SK-N-SH (cell line): ENCODE data around the gene PLB1. TPM values are rescaled to one million over a fixed set of nuclear protein-coding genes. Genes with fewer than 3 reads are reported as not detected.

Experiments
- CTCF ChIA-PET: fragments of 300-600, 350-600 bp; formaldehyde crosslinking; extraction: SDS; loops from one replicate; lab custom pipeline; 2021; lab: Yijun Ruan, JAX
- POLR2A ChIA-PET: fragments of 350-600 bp; sonication (Branson Sonifier 250); formaldehyde crosslinking; extraction: SDS; loops from one replicate; lab custom pipeline; 2020; ENCODE audit warnings: antibody characterized with exemption, inconsistent platforms; lab: Yijun Ruan, JAX
- DNase-seq: peaks from one replicate; pipeline ENCODE4 v3.0.0; 2012
- H2AFZ ChIP-seq: fragments of 200-600 bp; sonication (generic); 2 replicates; pipeline ENCODE4 v1.8.1; 2016; ENCODE audit warnings: antibody characterized with exemption, mild to moderate bottlenecking, low read depth
- H3F3A ChIP-seq: fragments of 200-600 bp; sonication (generic); replicated peaks from 2 replicates; pipeline ENCODE3; 2016; ENCODE audit warnings: antibody characterized with exemption, mild to moderate bottlenecking; ENCODE audit not compliant: insufficient read depth
- H3K27ac ChIP-seq, 2 experiments: fragments of 200-500 bp in 1 of 2; fragments of 200-600 bp in 1 of 2; sonication (Bioruptor generic) in 1 of 2; sonication (generic), shearing (Covaris generic) in 1 of 2; 2 replicates each; pipeline versions ENCODE4 v1.5.1 to v1.6.1; 2014 to 2016; ENCODE audit warnings: low read depth in 2 of 2, inconsistent platforms in 1 of 2, low read length in 1 of 2, mild to moderate bottlenecking in 1 of 2, mixed read lengths in 1 of 2
- H3K27me3 ChIP-seq: fragments of 200-600 bp; sonication (generic), shearing (Covaris generic); 2 replicates; pipeline ENCODE4 v1.6.1; 2016; ENCODE audit warnings: mixed run types; ENCODE audit not compliant: insufficient read depth
- H3K36me3 ChIP-seq, 2 experiments: fragments of 200-500 bp in 1 of 2; fragments of 200-600 bp in 1 of 2; sonication (Bioruptor generic) in 1 of 2; sonication (generic) in 1 of 2; replicated peaks in 1 of 2; 2 replicates each; pipeline versions ENCODE3 to v1.5.1; 2014 to 2016; ENCODE audit warnings: low read length in 1 of 2, mild to moderate bottlenecking in 1 of 2; ENCODE audit not compliant: insufficient read depth in 2 of 2, control insufficient read depth in 1 of 2
- H3K4me1 ChIP-seq, 2 experiments: fragments of 200-500 bp in 1 of 2; fragments of 200-600 bp in 1 of 2; sonication (Bioruptor generic) in 1 of 2; sonication (generic), shearing (Covaris generic) in 1 of 2; 2 replicates each; pipeline versions ENCODE4 v1.5.1 to v1.6.1; 2014 to 2016; ENCODE audit warnings: low read depth in 1 of 2, low read length in 1 of 2, mixed run types in 1 of 2; ENCODE audit not compliant: insufficient read depth in 2 of 2, control insufficient read depth in 1 of 2
- H3K4me2 ChIP-seq: fragments of 200-600 bp; sonication (generic), shearing (Covaris generic); 2 replicates; pipeline ENCODE4 v1.6.1; 2017; ENCODE audit warnings: mixed run types
- H3K4me3 ChIP-seq, 2 experiments: fragments of 200-500 bp in 1 of 2; fragments of 200-600 bp in 1 of 2; sonication (Bioruptor generic) in 1 of 2; sonication (generic), shearing (Covaris generic) in 1 of 2; 2 replicates each; pipeline versions ENCODE4 v1.5.1 to v1.8.1; 2014 to 2016; ENCODE audit warnings: low read depth in 2 of 2, inconsistent platforms in 1 of 2, low read length in 1 of 2, mild to moderate bottlenecking in 1 of 2, mixed read lengths in 1 of 2, moderate library complexity in 1 of 2
- H3K79me2 ChIP-seq: fragments of 200-600 bp; sonication (generic); 2 replicates; pipeline ENCODE4 v1.8.1; 2017; ENCODE audit warnings: mild to moderate bottlenecking; ENCODE audit not compliant: insufficient read depth
- H3K9ac ChIP-seq: fragments of 200-600 bp; sonication (generic); 2 replicates; pipeline ENCODE4 v1.6.1; 2017; ENCODE audit warnings: mixed run types
- H3K9me2 ChIP-seq: fragments of 200-600 bp; sonication (generic); 2 replicates; pipeline ENCODE4 v1.6.1; 2017; ENCODE audit warnings: mixed run types
- H3K9me3 ChIP-seq: fragments of 200-600 bp; sonication (generic); 2 replicates; pipeline ENCODE4 v1.6.1; 2017; ENCODE audit warnings: mixed run types, mild to moderate bottlenecking, moderate library complexity
- H4K20me1 ChIP-seq: fragments of 200-600 bp; sonication (generic); 2 replicates; pipeline ENCODE4 v1.6.1; 2017; ENCODE audit warnings: mild to moderate bottlenecking, mixed run types; ENCODE audit not compliant: insufficient read depth
- CHD2 ChIP-seq: fragments of 150-350 bp; IDR thresholded peaks from 2 replicates; pipeline ENCODE4 v1.6.1; 2018; ENCODE audit warnings: low read length; ENCODE audit not compliant: partially characterized antibody
- EZH2phosphoT487 ChIP-seq: fragments of 200-600 bp; sonication (generic); IDR thresholded peaks from 2 replicates; pipeline ENCODE4 v1.6.1; 2017; ENCODE audit warnings: low read depth, mixed run types, mild to moderate bottlenecking, antibody characterized with exemption, moderate library complexity, borderline replicate concordance
- FOXJ3 ChIP-seq: sonication (generic); formaldehyde crosslinking; IDR thresholded peaks from 2 replicates; pipeline ENCODE4 v1.5.1; 2020; ENCODE audit warnings: mild to moderate bottlenecking, missing genetic modification reagents
- GABPA ChIP-seq: IDR thresholded peaks from 2 replicates; pipeline ENCODE4 v1.4.0; 2012; ENCODE audit warnings: low read depth, mild to moderate bottlenecking
- GATA2 ChIP-seq: sonication (generic); formaldehyde crosslinking; IDR thresholded peaks from 2 replicates; pipeline ENCODE4 v1.5.0; 2020; ENCODE audit warnings: mild to moderate bottlenecking, missing genetic modification reagents
- JUND ChIP-seq: IDR thresholded peaks from 2 replicates; pipeline ENCODE4 v1.4.0; 2012
- MEF2A ChIP-seq: IDR thresholded peaks from 2 replicates; pipeline ENCODE4 v1.4.0; 2012; ENCODE audit warnings: low read depth, borderline replicate concordance
- POLR2AphosphoS5 ChIP-seq: IDR thresholded peaks from 2 replicates; pipeline ENCODE4 v1.6.1; 2012; ENCODE audit warnings: low read depth, low read length
- RAD21 ChIP-seq: IDR thresholded peaks from 2 replicates; pipeline ENCODE4 v1.6.1; 2012; ENCODE audit warnings: mild to moderate bottlenecking, low read length
- RCOR1 ChIP-seq: fragments of 150-350 bp; IDR thresholded peaks from 2 replicates; pipeline ENCODE4 v1.6.1; 2017; ENCODE audit warnings: antibody characterized with exemption, low read length
- SIN3A ChIP-seq: IDR thresholded peaks from 2 replicates; pipeline ENCODE4 v1.6.1; 2012; ENCODE audit warnings: low read depth, mild to moderate bottlenecking, low read length, moderate library complexity, borderline replicate concordance
- TAF1 ChIP-seq: IDR thresholded peaks from 2 replicates; pipeline ENCODE4 v1.6.1; 2012; ENCODE audit warnings: low read depth, mild to moderate bottlenecking, low read length, moderate library complexity, borderline replicate concordance
- TCF12 ChIP-seq: IDR thresholded peaks from 2 replicates; pipeline ENCODE4 v1.4.0; 2012
- TEAD4 ChIP-seq: IDR thresholded peaks from 2 replicates; pipeline ENCODE4 v1.4.0; 2012; ENCODE audit warnings: mild to moderate bottlenecking, borderline replicate concordance; ENCODE audit not compliant: insufficient read depth
- WGBS: methylation state at CpG from one replicate; pipeline ENCODE4 v1.1.6; 2017; ENCODE audit warnings: low lambda C conversion rate; 5-methylcytosine and 5-hydroxymethylcytosine counted together
- polyA plus RNA-seq, 3 experiments: library from polyadenylated mRNA; depleted of rRNA; stranded (reverse); fragments of >200 nt; gene quantifications; 2 replicates each; pipeline ENCODE4 v1.2.3, GENCODE V29; 2012
- TF ChIP-seq, protein P1 (sequence below): IDR thresholded peaks from 2 replicates; pipeline ENCODE4 v1.6.1; 2012; ENCODE audit warnings: mild to moderate bottlenecking, low read depth, low read length, moderate library complexity
- TF ChIP-seq, protein P2 (sequence below): fragments of 150-350 bp; IDR thresholded peaks from 2 replicates; pipeline ENCODE4 v1.6.1; 2016; ENCODE audit warnings: mild to moderate bottlenecking, low read depth, low read length

The PLB1 gene
- polyA plus RNA-seq, 1 of the 3 experiments (the other 2 are of a cell fraction) = 0.10 TPM

DNA sequence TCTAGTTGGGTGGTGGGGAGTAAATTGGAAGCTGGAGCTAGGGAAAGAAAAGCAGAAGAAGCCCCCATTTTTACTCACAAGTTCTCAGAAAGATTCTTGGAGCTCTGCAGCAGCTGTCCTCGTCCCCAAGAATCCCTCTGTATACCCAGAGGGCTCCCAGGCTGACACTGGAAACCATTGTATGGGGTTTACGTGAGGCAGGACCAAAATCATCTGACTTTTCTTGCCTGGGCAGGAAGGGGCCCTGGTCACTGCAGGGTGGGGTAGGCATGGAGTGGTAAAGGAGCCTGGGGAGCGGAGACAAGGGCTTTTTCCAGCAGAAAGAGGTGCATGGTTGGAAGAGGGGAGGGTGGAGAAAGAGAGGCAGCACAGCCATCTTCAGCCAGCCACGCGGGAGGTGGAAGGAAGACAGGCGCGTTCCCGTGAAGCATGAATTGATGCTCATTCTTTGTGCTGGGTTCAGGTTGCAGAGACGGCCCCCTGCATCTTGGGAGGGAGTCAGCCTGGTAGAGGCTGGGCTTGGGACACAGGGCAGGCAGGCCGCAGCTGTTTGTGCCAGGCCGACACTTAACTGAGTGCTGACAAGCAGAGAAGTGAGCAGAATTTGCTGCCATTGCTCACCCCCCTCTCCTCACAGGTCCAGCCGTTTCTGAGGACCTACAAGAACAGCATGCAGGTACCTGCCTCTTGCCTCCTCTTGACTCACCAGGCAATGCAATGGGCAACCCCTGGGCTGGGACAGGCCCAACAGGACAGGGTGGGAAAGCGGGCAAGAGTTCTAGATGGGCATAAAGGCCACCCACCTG, 94.8 kb downstream of the PLB1 start:
- Histone ChIP-seq H4K20me1 (no peaks in the 10 kb centered on the region), H2AFZ (no peak overlapping the region), H3F3A (peaks cover 5% of the 10 kb centered on the region), H3K9me3 (no peaks in the 10 kb centered on the region), H3K4me2 (no peak overlapping the region), H3K9ac (no peak overlapping the region), H3K4me3 (no peak overlapping the region), H3K9me2 (no peaks in the 10 kb centered on the region), H3K36me3 (no peaks in the 10 kb centered on the region), H3K79me2 (no peaks in the 10 kb centered on the region), H3K27ac (no peak overlapping the region), H3K4me1 (peaks cover 4 to 8% of the 10 kb centered on the region in 2 experiments; a peak in 2 of 4 replicates), H3K27me3 (no peaks in the 10 kb centered on the region)
- TF ChIP-seq RCOR1 (no peak), MEF2A (no peak), JUND (no peak), TCF12 (no peak)
- WGBS = 92% methylated on average over 13 of the region's 13 CpGs
- POLR2A ChIA-PET = interaction anchor here (0.6 kb wide), 1 partner anchor 161 kb away, joined by 3 read pairs; the partner anchor contains the start of gene PPP1CB
- CTCF ChIA-PET = interaction anchor here (1.0 to 1.8 kb wide), 3 partner anchors 12 to 24 kb away, joined by 3 to 7 read pairs (median 4); no protein-coding TSS in a partner anchor
- DNase-seq = no peak

DNA sequence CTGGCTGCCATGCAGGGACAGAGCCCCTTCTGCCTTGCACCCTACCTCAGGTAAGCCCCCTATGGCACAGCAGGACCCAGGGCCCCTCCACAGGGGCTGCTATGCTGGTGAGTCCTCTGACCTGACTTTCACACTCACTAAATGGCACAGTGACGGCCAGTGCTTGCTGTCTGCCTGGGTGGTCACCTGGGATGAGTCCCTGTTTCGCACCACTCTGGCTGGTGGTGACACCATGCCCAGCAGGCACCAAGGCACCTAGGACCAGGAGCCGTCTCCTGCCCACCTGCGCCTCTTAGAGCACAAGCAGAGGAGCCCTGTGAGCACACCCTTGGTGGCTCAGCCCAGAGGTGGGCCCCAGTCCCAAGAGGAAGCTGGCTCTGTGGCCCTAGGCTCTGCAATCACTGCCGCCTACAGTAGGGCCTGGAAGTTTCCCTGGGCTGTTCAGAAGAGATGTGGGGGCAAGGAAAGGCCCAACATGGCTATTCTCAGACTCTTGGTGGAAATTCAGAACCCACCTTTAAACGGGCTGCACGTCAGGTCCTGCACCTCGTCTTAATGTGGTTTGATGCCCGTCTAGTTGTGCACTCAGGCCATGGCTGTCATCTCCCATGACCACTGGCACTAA, 96.0 kb downstream of the PLB1 start:
- no peak for DNase-seq
- TF ChIP-seq EZH2phosphoT487 (no peak), GABPA (no peak), SIN3A (no peak), POLR2AphosphoS5 (no peak), RAD21 (no peak), FOXJ3 (CRISPR knock-in tag) (no peak), CHD2 (no peak), JUND (no peak), MEF2A (no peak), RCOR1 (no peak), TEAD4 (no peak), GATA2 (CRISPR knock-in tag) (no peak), TAF1 (no peak)
- TF ChIP-seq, protein P1, sequence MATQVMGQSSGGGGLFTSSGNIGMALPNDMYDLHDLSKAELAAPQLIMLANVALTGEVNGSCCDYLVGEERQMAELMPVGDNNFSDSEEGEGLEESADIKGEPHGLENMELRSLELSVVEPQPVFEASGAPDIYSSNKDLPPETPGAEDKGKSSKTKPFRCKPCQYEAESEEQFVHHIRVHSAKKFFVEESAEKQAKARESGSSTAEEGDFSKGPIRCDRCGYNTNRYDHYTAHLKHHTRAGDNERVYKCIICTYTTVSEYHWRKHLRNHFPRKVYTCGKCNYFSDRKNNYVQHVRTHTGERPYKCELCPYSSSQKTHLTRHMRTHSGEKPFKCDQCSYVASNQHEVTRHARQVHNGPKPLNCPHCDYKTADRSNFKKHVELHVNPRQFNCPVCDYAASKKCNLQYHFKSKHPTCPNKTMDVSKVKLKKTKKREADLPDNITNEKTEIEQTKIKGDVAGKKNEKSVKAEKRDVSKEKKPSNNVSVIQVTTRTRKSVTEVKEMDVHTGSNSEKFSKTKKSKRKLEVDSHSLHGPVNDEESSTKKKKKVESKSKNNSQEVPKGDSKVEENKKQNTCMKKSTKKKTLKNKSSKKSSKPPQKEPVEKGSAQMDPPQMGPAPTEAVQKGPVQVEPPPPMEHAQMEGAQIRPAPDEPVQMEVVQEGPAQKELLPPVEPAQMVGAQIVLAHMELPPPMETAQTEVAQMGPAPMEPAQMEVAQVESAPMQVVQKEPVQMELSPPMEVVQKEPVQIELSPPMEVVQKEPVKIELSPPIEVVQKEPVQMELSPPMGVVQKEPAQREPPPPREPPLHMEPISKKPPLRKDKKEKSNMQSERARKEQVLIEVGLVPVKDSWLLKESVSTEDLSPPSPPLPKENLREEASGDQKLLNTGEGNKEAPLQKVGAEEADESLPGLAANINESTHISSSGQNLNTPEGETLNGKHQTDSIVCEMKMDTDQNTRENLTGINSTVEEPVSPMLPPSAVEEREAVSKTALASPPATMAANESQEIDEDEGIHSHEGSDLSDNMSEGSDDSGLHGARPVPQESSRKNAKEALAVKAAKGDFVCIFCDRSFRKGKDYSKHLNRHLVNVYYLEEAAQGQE = no peak
- TF ChIP-seq, protein P2, sequence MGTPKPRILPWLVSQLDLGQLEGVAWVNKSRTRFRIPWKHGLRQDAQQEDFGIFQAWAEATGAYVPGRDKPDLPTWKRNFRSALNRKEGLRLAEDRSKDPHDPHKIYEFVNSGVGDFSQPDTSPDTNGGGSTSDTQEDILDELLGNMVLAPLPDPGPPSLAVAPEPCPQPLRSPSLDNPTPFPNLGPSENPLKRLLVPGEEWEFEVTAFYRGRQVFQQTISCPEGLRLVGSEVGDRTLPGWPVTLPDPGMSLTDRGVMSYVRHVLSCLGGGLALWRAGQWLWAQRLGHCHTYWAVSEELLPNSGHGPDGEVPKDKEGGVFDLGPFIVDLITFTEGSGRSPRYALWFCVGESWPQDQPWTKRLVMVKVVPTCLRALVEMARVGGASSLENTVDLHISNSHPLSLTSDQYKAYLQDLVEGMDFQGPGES = no peak
- Histone ChIP-seq H3K79me2 (no peaks in the 10 kb centered on the region), H2AFZ (no peak overlapping the region), H3K27ac (no peak overlapping the region), H3K9me3 (no peaks in the 10 kb centered on the region), H4K20me1 (no peaks in the 10 kb centered on the region), H3K9ac (no peak overlapping the region), H3K4me1 (peaks cover 4 to 8% of the 10 kb centered on the region in 2 experiments; a peak in 2 of 4 replicates), H3K4me3 (no peak overlapping the region), H3K27me3 (no peaks in the 10 kb centered on the region), H3K4me2 (no peak overlapping the region), H3K36me3 (no peaks in the 10 kb centered on the region), H3K9me2 (no peaks in the 10 kb centered on the region), H3F3A (peaks cover 8% of the 10 kb centered on the region)
- ChIA-PET CTCF (interaction anchor here (0.6 to 7.1 kb wide), 7 partner anchors 10 to 230 kb away, joined by 3 to 92 read pairs (median 33); no protein-coding TSS in a partner anchor), POLR2A (no interaction called here)
- 77% methylated on average over 9 of the region's 9 CpGs for WGBS
